H9 (cell line): ENCODE data around the gene GRIK4. TPM values are rescaled to one million over a fixed set of nuclear protein-coding genes. Genes with fewer than 3 reads are reported as not detected.

Source experiments
- DNase-seq: peaks from one replicate; pipeline ENCODE4 v3.0.0-alpha.2; 2017
- H2AFZ ChIP-seq: one replicate; pipeline ENCODE4 v1.6.1; 2013; ENCODE audit warnings: mild to moderate bottlenecking, low read length, control low read depth, moderate library complexity
- H2AK5ac ChIP-seq: 2 replicates; pipeline ENCODE4 v1.6.1; 2013; ENCODE audit warnings: low read length, control low read depth, mixed read lengths; ENCODE audit not compliant: insufficient read length
- H2BK120ac ChIP-seq: one replicate; pipeline ENCODE4 v1.6.1; 2013; ENCODE audit warnings: low read depth, mild to moderate bottlenecking, low read length, control low read depth, inconsistent platforms; ENCODE audit not compliant: poor library complexity, severe bottlenecking
- H2BK12ac ChIP-seq: 2 replicates; pipeline ENCODE4 v1.6.1; 2013; ENCODE audit warnings: low read length, control low read depth, mixed read lengths, low read depth; ENCODE audit not compliant: insufficient read length
- H2BK15ac ChIP-seq: 2 replicates; pipeline ENCODE4 v1.6.1; 2013; ENCODE audit warnings: low read depth, low read length, control low read depth
- H2BK20ac ChIP-seq: one replicate; pipeline ENCODE4 v1.6.1; 2013; ENCODE audit warnings: low read depth, mild to moderate bottlenecking, low read length, control low read depth, inconsistent platforms; ENCODE audit not compliant: poor library complexity, severe bottlenecking
- H2BK5ac ChIP-seq: 2 replicates; pipeline ENCODE4 v1.6.1; 2013; ENCODE audit warnings: low read length, control low read depth, mixed read lengths; ENCODE audit not compliant: insufficient read length
- H3K14ac ChIP-seq: 2 replicates; pipeline ENCODE4 v1.6.1; 2013; ENCODE audit warnings: low read length, control low read depth; ENCODE audit not compliant: insufficient read depth
- H3K18ac ChIP-seq: 2 replicates; pipeline ENCODE4 v1.6.1; 2013; ENCODE audit warnings: low read depth, mild to moderate bottlenecking, mixed read lengths, low read length, control low read depth; ENCODE audit not compliant: insufficient read length
- H3K23ac ChIP-seq: 2 replicates; pipeline ENCODE4 v1.6.1; 2013; ENCODE audit warnings: low read length, control low read depth, mixed read lengths, low read depth; ENCODE audit not compliant: insufficient read length
- H3K23me2 ChIP-seq: 2 replicates; pipeline ENCODE4 v1.6.1; 2013; ENCODE audit warnings: low read depth, mild to moderate bottlenecking, mixed read lengths, low read length, control low read depth; ENCODE audit not compliant: insufficient read length, poor library complexity, severe bottlenecking
- H3K27ac ChIP-seq: 2 replicates; pipeline ENCODE4 v1.5.1; 2013; ENCODE audit warnings: low read length, control low read depth, mixed read lengths, low read depth; ENCODE audit not compliant: insufficient read length
- H3K27me3 ChIP-seq: 2 replicates; pipeline ENCODE4 v1.6.1; 2013; ENCODE audit warnings: low read length, control low read depth, inconsistent platforms; ENCODE audit not compliant: insufficient read depth
- H3K4ac ChIP-seq: 2 replicates; pipeline ENCODE4 v1.6.1; 2013; ENCODE audit warnings: low read depth, mild to moderate bottlenecking, control low read depth, inconsistent platforms, low read length, moderate library complexity
- H3K4me1 ChIP-seq: 2 replicates; pipeline ENCODE4 v1.6.1; 2013; ENCODE audit warnings: low read length, control low read depth, inconsistent platforms; ENCODE audit not compliant: insufficient read depth
- H3K4me2 ChIP-seq: 2 replicates; pipeline ENCODE4 v1.6.1; 2013; ENCODE audit warnings: low read length, control low read depth, mixed read lengths; ENCODE audit not compliant: insufficient read length, insufficient read depth
- H3K56ac ChIP-seq: 2 replicates; pipeline ENCODE4 v1.6.1; 2013; ENCODE audit warnings: low read depth, mild to moderate bottlenecking, mixed read lengths, low read length, control low read depth; ENCODE audit not compliant: insufficient read length
- H3K79me1 ChIP-seq: 2 replicates; pipeline ENCODE4 v1.6.1; 2013; ENCODE audit warnings: low read depth, mild to moderate bottlenecking, moderate library complexity, low read length, control low read depth, inconsistent platforms; ENCODE audit not compliant: insufficient read depth, poor library complexity, severe bottlenecking
- H3K79me2 ChIP-seq: 2 replicates; pipeline ENCODE4 v1.6.1; 2013; ENCODE audit warnings: low read length, control low read depth, inconsistent platforms; ENCODE audit not compliant: insufficient read depth
- H3K9ac ChIP-seq: 2 replicates; pipeline ENCODE4 v1.6.1; 2013; ENCODE audit warnings: low read length, control low read depth, mixed read lengths; ENCODE audit not compliant: insufficient read length; ENCODE audit errors: extremely low read depth
- H3K9me3 ChIP-seq: one replicate; pipeline ENCODE4 v1.6.1; 2013; ENCODE audit warnings: low read depth, low read length, inconsistent platforms; ENCODE audit not compliant: control insufficient read depth
- H3T11ph ChIP-seq: one replicate; pipeline ENCODE4 v1.6.1; 2013; ENCODE audit warnings: mild to moderate bottlenecking, low read length, control low read depth, inconsistent platforms
- H4K20me1 ChIP-seq: one replicate; pipeline ENCODE4 v1.6.1; 2013; ENCODE audit not compliant: control insufficient read depth, insufficient read length, insufficient read depth
- H4K5ac ChIP-seq: 2 replicates; pipeline ENCODE4 v1.6.1; 2013; ENCODE audit warnings: low read depth, mild to moderate bottlenecking, mixed read lengths, low read length, control low read depth; ENCODE audit not compliant: insufficient read length
- H4K8ac ChIP-seq: replicated peaks from 2 replicates; pipeline ENCODE4 v1.6.1; 2013; ENCODE audit warnings: low read length, control low read depth, mixed read lengths, low read depth; ENCODE audit not compliant: insufficient read length
- H4K91ac ChIP-seq: 2 replicates; pipeline ENCODE4 v1.6.1; 2013; ENCODE audit warnings: low read depth, mild to moderate bottlenecking, moderate library complexity, mixed read lengths, low read length, control low read depth; ENCODE audit not compliant: insufficient read length
- H3K27ac Mint-ChIP-seq, 3 experiments: 2 replicates in 2 of 3; 3 replicates in 1 of 3; pipeline ENCODE4 v1.8.0; 2020 to 2021; ENCODE audit warnings: mixed read lengths in 3 of 3, mild to moderate bottlenecking in 1 of 3, moderate library complexity in 1 of 3
- H3K27me3 Mint-ChIP-seq: 2 replicates; pipeline ENCODE4 v1.8.0; 2021; ENCODE audit warnings: low read depth, mild to moderate bottlenecking, moderate library complexity, mixed read lengths
- H3K36me3 Mint-ChIP-seq, 3 experiments: 2 replicates in 2 of 3; 3 replicates in 1 of 3; pipeline ENCODE4 v1.8.0; 2020 to 2021; ENCODE audit warnings: low read depth in 3 of 3, mixed read lengths in 3 of 3; ENCODE audit not compliant: insufficient read depth in 1 of 3
- H3K4me1 Mint-ChIP-seq, 2 experiments: 2 replicates each; pipeline ENCODE4 v1.8.0; 2020; ENCODE audit warnings: mixed read lengths in 2 of 2
- H3K4me3 Mint-ChIP-seq, 2 experiments: 2 replicates in 1 of 2; 3 replicates in 1 of 2; pipeline ENCODE4 v1.8.0; 2020 to 2021; ENCODE audit warnings: mild to moderate bottlenecking in 2 of 2, mixed read lengths in 2 of 2, moderate library complexity in 1 of 2
- H3K9me3 Mint-ChIP-seq, 2 experiments: 2 replicates in 1 of 2; 3 replicates in 1 of 2; pipeline ENCODE4 v1.8.0; 2020; ENCODE audit warnings: mild to moderate bottlenecking in 2 of 2, mixed read lengths in 2 of 2, moderate library complexity in 1 of 2
- WGBS: extraction: QIAGEN DNeasy Blood & Tissue Kit; methylation state at CpG from one replicate; pipeline ENCODE4 v1.1.7; 2013; ENCODE audit warnings: missing lambda C conversion rate, low lambda C conversion rate, mixed read lengths; ENCODE audit not compliant: insufficient read length; ENCODE audit errors: extremely low coverage; 5-methylcytosine and 5-hydroxymethylcytosine counted together
- total RNA-seq: library from RNA; stranded (reverse); gene quantifications from 2 replicates; pipeline ENCODE4 v1.2.1, GENCODE V29; 2021
- TF ChIP-seq, protein P1 (sequence below): fragments of 200-600 bp; sonication (generic); conservative IDR thresholded peaks from 3 replicates; pipeline ENCODE4 v1.8.0; 2021; ENCODE audit warnings: antibody characterized with exemption, mild to moderate bottlenecking

The GRIK4 gene
- total RNA-seq, 1 experiment from 2014 or later = 2.3 TPM

DNA sequence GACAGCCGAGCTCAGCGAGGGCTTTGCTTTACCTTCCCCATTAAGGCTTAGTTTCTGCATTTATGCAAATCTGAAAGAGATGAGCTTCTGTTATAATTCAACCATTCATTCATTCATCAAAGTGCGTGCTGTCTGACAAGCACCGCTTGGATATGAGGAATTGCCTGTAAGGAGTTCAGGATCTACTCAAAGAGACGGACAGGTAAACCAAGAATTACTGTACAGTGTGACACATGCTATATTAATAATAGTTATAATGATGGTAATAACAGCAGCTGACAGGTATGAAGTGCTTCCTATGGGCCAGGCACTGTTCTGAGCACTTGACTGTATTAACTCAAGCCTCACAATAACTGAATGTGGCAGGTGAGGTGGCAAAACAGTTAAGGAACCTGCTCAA is 402.5 kb downstream of the GRIK4 start:
- H2BK5ac ChIP-seq = no peak overlapping the region
- no peaks in the 10 kb centered on the region for H4K20me1 ChIP-seq
- Mint-ChIP-seq H3K9me3 (no peaks in the 10 kb centered on the region; a peak in 1 of 5 replicates), H3K27ac (no peak overlapping the region), H3K36me3 (no peaks in the 10 kb centered on the region; a peak in 1 of 7 replicates), H3K4me3 (no peak overlapping the region), H3K4me1 (peaks cover 14 to 24% of the 10 kb centered on the region in 2 experiments), H3K27me3 (peaks cover 3% of the 10 kb centered on the region)
- H3K79me1 ChIP-seq = no peaks in the 10 kb centered on the region
- H2AFZ ChIP-seq = no peak overlapping the region
- H3K9ac ChIP-seq = no peak overlapping the region
- no peak overlapping the region for H4K5ac ChIP-seq
- WGBS = no CpG with 5 or more reads among the region's 5 CpGs
- H3K27me3 ChIP-seq = no peaks in the 10 kb centered on the region
- H2BK120ac ChIP-seq = no peak overlapping the region
- H2BK12ac ChIP-seq = no peak overlapping the region
- no peaks in the 10 kb centered on the region for H3K23me2 ChIP-seq
- H2AK5ac ChIP-seq = no peak overlapping the region
- DNase-seq = no peak
- H3K18ac ChIP-seq = no peak overlapping the region
- H3K4ac ChIP-seq = no peak overlapping the region
- H3K9me3 ChIP-seq = no peaks in the 10 kb centered on the region
- no peak overlapping the region for H3K23ac ChIP-seq
- no peak overlapping the region for H4K8ac ChIP-seq
- no peak overlapping the region for H2BK20ac ChIP-seq
- H3T11ph ChIP-seq = no peak overlapping the region
- H4K91ac ChIP-seq = no peak overlapping the region
- no peak overlapping the region for H3K4me2 ChIP-seq
- TF ChIP-seq, protein P1, sequence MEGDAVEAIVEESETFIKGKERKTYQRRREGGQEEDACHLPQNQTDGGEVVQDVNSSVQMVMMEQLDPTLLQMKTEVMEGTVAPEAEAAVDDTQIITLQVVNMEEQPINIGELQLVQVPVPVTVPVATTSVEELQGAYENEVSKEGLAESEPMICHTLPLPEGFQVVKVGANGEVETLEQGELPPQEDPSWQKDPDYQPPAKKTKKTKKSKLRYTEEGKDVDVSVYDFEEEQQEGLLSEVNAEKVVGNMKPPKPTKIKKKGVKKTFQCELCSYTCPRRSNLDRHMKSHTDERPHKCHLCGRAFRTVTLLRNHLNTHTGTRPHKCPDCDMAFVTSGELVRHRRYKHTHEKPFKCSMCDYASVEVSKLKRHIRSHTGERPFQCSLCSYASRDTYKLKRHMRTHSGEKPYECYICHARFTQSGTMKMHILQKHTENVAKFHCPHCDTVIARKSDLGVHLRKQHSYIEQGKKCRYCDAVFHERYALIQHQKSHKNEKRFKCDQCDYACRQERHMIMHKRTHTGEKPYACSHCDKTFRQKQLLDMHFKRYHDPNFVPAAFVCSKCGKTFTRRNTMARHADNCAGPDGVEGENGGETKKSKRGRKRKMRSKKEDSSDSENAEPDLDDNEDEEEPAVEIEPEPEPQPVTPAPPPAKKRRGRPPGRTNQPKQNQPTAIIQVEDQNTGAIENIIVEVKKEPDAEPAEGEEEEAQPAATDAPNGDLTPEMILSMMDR = no peak
- H3K14ac ChIP-seq = no peak overlapping the region
- H3K27ac ChIP-seq = no peak overlapping the region
- no peaks in the 10 kb centered on the region for H3K4me1 ChIP-seq
- H2BK15ac ChIP-seq = no peak overlapping the region
- H3K79me2 ChIP-seq = no peaks in the 10 kb centered on the region
- no peak overlapping the region for H3K56ac ChIP-seq
